SKM-1 treated with dmso at 0.1 percent for 144 hours (cell line): ENCODE results near the gene BLMH.

Source experiments
- DNase-seq: peaks from one replicate; lab custom pipeline; 2025; ENCODE audit not compliant: unreplicated experiment; lab: John Stamatoyannopoulos, UW

BLMH gene, protein sequence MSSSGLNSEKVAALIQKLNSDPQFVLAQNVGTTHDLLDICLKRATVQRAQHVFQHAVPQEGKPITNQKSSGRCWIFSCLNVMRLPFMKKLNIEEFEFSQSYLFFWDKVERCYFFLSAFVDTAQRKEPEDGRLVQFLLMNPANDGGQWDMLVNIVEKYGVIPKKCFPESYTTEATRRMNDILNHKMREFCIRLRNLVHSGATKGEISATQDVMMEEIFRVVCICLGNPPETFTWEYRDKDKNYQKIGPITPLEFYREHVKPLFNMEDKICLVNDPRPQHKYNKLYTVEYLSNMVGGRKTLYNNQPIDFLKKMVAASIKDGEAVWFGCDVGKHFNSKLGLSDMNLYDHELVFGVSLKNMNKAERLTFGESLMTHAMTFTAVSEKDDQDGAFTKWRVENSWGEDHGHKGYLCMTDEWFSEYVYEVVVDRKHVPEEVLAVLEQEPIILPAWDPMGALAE

GRCh38 chr17:30291543-30292285, at the start of gene BLMH:
Gene BLMH, minus strand, starts transcription at chr17:30291944. Its CDS starts 125 bp downstream, at chr17:30291819.
- DNase-seq, result peak; percentile 58

DNA sequence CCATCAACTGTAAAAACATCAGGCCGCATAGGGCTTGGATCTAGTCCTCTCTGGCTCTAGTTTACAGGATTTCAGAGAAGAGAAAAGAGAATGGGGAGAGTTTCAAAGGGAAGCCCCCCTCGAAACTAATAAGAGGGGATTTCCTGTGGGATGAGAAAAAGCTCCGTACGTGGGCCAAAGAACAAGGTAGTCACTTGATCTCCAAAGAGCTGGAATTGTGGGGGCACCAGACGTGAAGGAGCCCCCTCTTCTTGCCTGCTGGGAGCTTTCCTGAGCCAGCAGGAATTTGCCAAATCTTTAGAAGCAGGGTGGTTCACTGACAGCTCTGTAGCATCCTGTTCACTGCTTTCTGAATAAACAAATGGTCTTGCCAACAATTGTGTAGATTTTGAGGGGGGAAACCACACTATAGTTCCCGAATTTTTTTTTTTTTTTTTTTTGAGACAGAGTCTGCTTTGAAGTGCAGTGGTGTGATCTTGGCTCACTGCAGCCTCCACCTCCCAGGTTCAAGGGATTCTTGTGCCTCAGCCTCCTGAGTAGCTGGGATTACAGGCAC, 49.1 kb upstream of the BLMH start:
- DNase-seq, result no peak

DNA sequence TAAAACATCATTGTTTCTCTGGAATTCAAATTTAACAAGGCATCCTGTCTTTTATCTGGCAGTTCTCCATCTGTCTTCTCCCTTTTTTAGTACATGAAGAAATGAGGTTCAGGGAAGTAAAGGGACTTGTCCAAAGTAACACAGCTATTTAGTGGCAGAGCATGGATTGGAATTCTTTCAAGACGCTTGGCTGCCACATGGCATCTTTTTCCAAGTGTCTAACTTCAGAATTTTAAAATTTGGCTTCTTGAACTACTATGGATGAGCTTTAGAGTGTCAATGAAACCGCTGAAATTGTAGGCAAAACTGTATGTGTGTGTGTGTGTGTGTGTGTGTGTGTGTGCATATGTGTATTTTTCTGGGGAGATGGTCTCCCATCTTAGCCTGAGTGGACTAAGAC, 47.3 kb upstream of the BLMH start:
- no peak for DNase-seq

DNA sequence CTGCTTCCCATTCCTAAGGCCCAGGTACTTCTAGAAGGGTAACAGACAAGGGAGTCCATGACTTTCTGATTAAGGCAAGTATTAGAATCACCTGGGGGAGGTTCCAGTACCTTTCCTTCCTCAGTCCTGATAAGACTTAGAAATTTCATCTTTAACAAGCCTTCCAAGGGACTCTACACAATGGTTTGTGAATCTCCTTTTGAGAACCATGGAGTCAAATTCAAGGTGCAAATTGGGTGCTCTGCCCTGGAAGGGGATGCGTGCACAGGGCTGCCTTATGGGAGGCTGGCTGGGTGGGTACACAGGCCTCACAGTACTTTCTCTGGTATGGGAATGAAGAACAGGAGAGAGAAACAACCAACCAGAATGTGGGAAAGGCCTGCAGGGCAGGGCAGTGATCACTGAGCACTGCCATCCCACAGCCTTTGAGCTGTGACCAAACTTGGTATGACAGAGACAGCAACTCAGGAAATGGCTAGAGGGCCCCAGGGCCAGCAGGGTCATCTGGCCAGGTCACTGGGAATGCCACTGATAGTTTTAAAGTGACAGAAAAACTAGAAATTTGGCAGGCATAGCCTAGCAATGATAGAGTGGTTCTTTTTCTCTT, 45.8 kb upstream of the BLMH start:
- DNase-seq, result no peak

- DNase-seq, result peak; percentile 44
These were observed 44.8 kb upstream of the BLMH start for GRCh38 chr17:30336369-30337171.

DNA sequence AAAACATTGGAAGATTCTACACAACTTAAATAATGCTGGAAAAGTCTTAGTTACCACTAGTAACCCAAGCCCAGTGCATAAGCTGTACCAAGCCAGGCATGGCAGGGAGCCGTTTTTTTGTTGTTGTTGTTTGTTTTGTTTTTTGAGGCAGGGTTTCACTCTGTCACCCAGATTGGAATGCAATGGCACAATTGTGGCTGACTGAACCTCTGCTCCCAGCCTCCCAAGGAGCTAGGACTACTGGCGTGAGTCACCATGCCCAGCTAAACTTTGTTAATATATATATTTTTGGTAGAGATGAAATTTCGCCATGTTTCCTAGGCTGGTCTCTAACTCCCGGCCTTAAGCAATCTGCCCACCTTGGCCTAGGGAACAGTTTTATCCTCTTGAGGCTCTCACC, 42.7 kb upstream of the BLMH start:
- DNase-seq, result no peak

- DNase-seq, result no peak
These were observed 42.0 kb upstream of the BLMH start, which contains the start of gene TMIGD1 for GRCh38 chr17:30333503-30334360. Gene TMIGD1, minus strand, starts transcription at chr17:30334057. Its CDS starts 1,924 bp downstream, at chr17:30332133.

DNA sequence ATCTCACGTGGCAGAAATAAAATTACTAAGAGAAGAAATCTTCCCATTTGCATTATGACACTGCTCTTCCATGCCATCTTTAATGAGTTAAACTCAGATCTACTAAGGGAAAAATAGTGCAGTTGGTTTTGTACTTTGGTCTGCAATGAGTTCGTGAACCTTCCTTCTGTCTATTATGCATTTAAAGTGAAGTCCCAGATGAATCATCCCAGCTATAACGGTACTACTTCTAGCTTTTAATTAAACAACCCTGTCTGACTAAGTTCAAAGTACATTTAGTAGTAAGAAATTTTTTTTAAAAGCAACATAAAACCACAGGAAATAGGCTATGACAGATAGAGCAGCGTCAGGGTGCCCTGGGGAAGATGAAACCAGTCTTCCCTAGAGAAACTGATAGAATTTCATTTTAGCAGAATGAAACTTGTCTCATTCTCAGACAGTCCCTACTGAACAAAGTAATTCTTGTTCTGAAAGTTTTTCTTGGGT, 40.4 kb upstream of the BLMH start:
- no peak for DNase-seq

- no peak for DNase-seq
These were observed 35.1 kb upstream of the BLMH start for GRCh38 chr17:30326809-30327208.

DNA sequence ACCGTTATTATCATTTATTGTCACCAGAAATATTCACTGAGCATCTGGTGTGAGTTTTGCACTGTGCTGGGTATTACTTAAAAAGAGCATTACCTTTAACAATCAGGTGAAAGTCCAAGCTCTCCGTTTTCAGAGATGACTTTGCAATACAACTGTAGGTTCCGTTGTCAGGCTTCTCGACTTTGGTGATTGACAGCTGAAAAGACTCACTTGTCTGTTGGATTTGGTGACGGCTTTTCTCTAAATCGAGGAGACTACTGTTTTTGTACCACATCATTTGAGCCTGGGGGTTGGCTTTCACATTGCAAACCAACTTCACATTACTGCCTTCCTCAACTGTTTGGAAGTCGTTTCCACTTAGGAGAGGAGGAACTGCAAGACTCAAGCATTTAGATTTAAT, 33.0 kb upstream of the BLMH start:
- DNase-seq, result no peak

- DNase-seq, result peak; percentile 53
These were observed 32.2 kb upstream of the BLMH start for GRCh38 chr17:30323895-30324319.

GRCh38 chr17:30323262-30323894, 31.6 kb upstream of the BLMH start:
- no peak for DNase-seq

- no peak for DNase-seq
These were observed 29.6 kb upstream of the BLMH start for GRCh38 chr17:30321314-30321713.

DNA sequence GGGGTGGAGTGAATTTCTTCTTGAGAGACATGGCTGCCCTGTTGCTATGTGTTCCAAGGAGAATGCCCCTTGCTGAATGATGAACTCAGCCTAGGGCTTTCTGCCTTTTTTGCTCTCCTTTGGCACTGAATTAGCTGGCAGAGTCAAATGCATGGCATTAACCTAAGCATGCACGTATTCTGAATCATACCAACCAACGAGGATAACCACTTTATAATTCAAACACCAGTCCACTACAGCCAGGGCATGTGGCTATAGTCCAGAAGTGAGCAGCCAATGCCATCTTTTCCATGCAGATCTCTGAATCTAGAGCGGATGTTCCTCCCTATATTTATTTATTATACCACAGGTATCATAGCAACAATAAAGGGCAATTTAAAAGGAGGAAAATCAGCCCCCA, 26.4 kb upstream of the BLMH start:
- no peak for DNase-seq

DNA sequence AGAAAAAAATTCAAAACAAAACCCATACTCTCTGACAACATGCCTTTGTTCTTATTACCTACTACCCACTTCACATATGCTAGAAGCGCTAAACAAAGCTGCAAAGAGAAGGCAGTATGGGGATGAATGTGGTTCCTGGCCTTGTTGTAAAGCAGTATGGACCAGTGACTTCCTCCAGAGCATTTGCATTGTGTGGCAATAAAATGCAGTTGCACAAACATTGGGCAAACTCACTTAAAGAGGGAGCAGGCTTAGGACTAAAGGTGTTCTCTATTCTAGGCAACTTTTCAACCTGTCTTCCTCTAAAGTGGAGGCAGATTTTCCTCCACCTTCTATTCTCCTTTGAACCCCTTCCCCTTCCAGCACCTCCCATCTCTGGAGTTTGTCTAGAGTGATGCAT, 25.0 kb upstream of the BLMH start:
- DNase-seq, result peak; percentile 48

GRCh38 chr17:30315106-30315505, 23.4 kb upstream of the BLMH start:
- no peak for DNase-seq

DNA sequence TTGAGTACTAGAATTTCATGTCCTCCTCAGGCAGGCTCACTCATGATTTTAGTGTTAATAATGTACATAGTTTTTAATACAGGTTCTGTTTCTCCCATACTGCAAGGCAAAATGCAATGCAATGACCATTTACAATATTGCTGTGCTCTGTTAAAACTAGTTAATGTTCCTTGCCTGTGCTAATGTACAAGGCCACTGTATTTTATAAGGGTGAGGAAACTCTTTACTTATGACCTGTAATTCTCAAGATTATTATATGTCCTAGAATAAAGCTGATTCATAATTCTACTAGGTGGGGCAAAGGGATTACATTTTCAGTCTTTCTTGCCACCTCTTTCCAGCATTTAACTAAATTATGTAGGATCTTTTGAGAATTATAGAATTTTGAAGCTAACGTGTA, 22.7 kb upstream of the BLMH start:
- no peak for DNase-seq

- no peak for DNase-seq
These were observed 20.5 kb upstream of the BLMH start for GRCh38 chr17:30312226-30312625.

- no peak for DNase-seq
These were observed 18.8 kb upstream of the BLMH start for GRCh38 chr17:30310562-30310961.
